Urinary bladder (tissue), 4 donors: Measurements from ENCODE around the gene GDA. TPM values are rescaled to one million over a fixed set of nuclear protein-coding genes. Genes with fewer than 3 reads are reported as not detected.
"Not testable (repeated sequence)": the region's sequence is repeated elsewhere in the genome, so short reads cannot be mapped to it uniquely, and the experiment has no call there.

Experiments used
- DNase-seq: peaks from one replicate; pipeline ENCODE4 v3.0.0-alpha.2; 2015; ENCODE audit errors: extremely low spot score
- H3K27ac ChIP-seq: one replicate; pipeline ENCODE4 v1.5.1; 2013; ENCODE audit warnings: low read depth, mild to moderate bottlenecking, moderate library complexity
- H3K36me3 ChIP-seq: one replicate; pipeline ENCODE4 v1.6.1; 2013; ENCODE audit warnings: mild to moderate bottlenecking, moderate library complexity; ENCODE audit not compliant: insufficient read depth
- H3K4me1 ChIP-seq: one replicate; pipeline ENCODE4 v1.6.1; 2013; ENCODE audit warnings: mild to moderate bottlenecking, moderate library complexity; ENCODE audit not compliant: insufficient read depth
- H3K4me3 ChIP-seq: one replicate; pipeline ENCODE4 v1.5.1; 2013; ENCODE audit warnings: low read depth, low read length
- WGBS: extraction: QIAGEN DNeasy Blood & Tissue Kit; methylation state at CpG from one replicate; pipeline ENCODE4 v1.1.7; 2013; 5-methylcytosine and 5-hydroxymethylcytosine counted together
- polyA plus RNA-seq: library from polyadenylated mRNA; stranded (reverse); fragments of 200-250 nt; gene quantifications from one replicate; pipeline ENCODE4 v1.2.3, GENCODE V29; 2013
- small RNA-seq: library from RNA; depleted of rRNA; stranded (forward); fragments of <200 nt; gene quantifications from one replicate; pipeline ENCODE3, GENCODE V24; 2014
- total RNA-seq: library from RNA; depleted of rRNA; stranded (reverse); fragments of >200 nt; gene quantifications from one replicate; pipeline ENCODE4 v1.2.3, GENCODE V29; 2014
- donor health status: healthy with polysubstance abuse.
- donor health status: healthy.

The GDA gene
- total and polyA plus RNA-seq, 2 donors: 2.1 to 5.4 TPM

GRCh38 chr9:72289401-72289800, 140.2 kb downstream of the GDA start:
- no peak for DNase-seq
- no peaks in the 10 kb centered on the region for H3K4me1 ChIP-seq
- H3K4me3 ChIP-seq: no peak overlapping the region
- WGBS: 85% methylated on average over 2 of the region's 2 CpGs
- H3K36me3 ChIP-seq: no peaks in the 10 kb centered on the region
- H3K27ac ChIP-seq: no peak overlapping the region

GRCh38 chr9:72290311-72290710, 141.1 kb downstream of the GDA start:
- WGBS: 95% methylated on average over 2 of the region's 2 CpGs
- no peak overlapping the region for H3K27ac ChIP-seq
- H3K4me3 ChIP-seq: no peak overlapping the region
- no peaks in the 10 kb centered on the region for H3K4me1 ChIP-seq
- DNase-seq: no peak
- no peaks in the 10 kb centered on the region for H3K36me3 ChIP-seq

- H3K4me1 ChIP-seq, DNase-seq, H3K27ac ChIP-seq, H3K4me3 ChIP-seq, H3K36me3 ChIP-seq: not testable (repeated sequence)
- WGBS: 80% methylated on average over 5 of the region's 5 CpGs
Measured at GRCh38 chr9:72291576-72291975, 142.3 kb downstream of the GDA start.

GRCh38 chr9:72292256-72292682, 143.0 kb downstream of the GDA start:
- Histone ChIP-seq H3K36me3 (no peaks in the 10 kb centered on the region), H3K27ac (no peak overlapping the region), H3K4me3 (no peak overlapping the region), H3K4me1 (no peaks in the 10 kb centered on the region)
- WGBS: 6% methylated on average over 2 of the region's 2 CpGs
- no peak for DNase-seq

GRCh38 chr9:72292874-72293607, 143.8 kb downstream of the GDA start:
- Histone ChIP-seq H3K4me3 (no peak overlapping the region), H3K27ac (no peak overlapping the region), H3K4me1 (no peaks in the 10 kb centered on the region), H3K36me3 (no peaks in the 10 kb centered on the region)
- no peak for DNase-seq
- 55% methylated on average over 5 of the region's 5 CpGs for WGBS

- no peak overlapping the region for H3K4me3 ChIP-seq
- H3K27ac ChIP-seq: no peak overlapping the region
- 78% methylated on average over 7 of the region's 7 CpGs for WGBS
- no peaks in the 10 kb centered on the region for H3K4me1 ChIP-seq
- DNase-seq: no peak
- H3K36me3 ChIP-seq: no peaks in the 10 kb centered on the region
Measured at GRCh38 chr9:72294936-72295335, 145.7 kb downstream of the GDA start.

- Histone ChIP-seq H3K4me3 (no peak overlapping the region), H3K4me1 (no peaks in the 10 kb centered on the region), H3K27ac (no peak overlapping the region), H3K36me3 (no peaks in the 10 kb centered on the region)
- WGBS: 64% methylated on average over 3 of the region's 3 CpGs
- DNase-seq: no peak
Measured at GRCh38 chr9:72297516-72297915, 148.3 kb downstream of the GDA start.

- DNase-seq: no peak
- Histone ChIP-seq H3K4me1 (no peaks in the 10 kb centered on the region), H3K36me3 (no peaks in the 10 kb centered on the region), H3K27ac (no peak overlapping the region), H3K4me3 (no peak overlapping the region)
- WGBS: 91% methylated on average over 8 of the region's 8 CpGs
Measured at GRCh38 chr9:72299017-72299603, 149.9 kb downstream of the GDA start.

GRCh38 chr9:72300873-72301272, 151.6 kb downstream of the GDA start:
- WGBS: 95% methylated on average over 4 of the region's 4 CpGs
- Histone ChIP-seq H3K27ac (no peak overlapping the region), H3K36me3 (no peaks in the 10 kb centered on the region), H3K4me1 (peaks cover 1% of the 10 kb centered on the region), H3K4me3 (no peak overlapping the region)
- no peak for DNase-seq

Small RNA genes within 50 kb of the gene (small RNA-seq; reads per million reads assigned to genes)
- not detected for gene RNA5SP285

Other genes starting within 250 kb of the GDA start
- 46.6 TPM for gene ABHD17B, start 238.2 kb upstream of the GDA start, total RNA-seq
- 11.7 TPM for gene ABHD17B, start 238.2 kb upstream of the GDA start, polyA plus RNA-seq
- 29.8 TPM for gene C9orf85, start 237.8 kb upstream of the GDA start, total RNA-seq
- 11.1 TPM for gene C9orf85, start 237.8 kb upstream of the GDA start, polyA plus RNA-seq
- not detected for gene C9orf57, start 88.8 kb upstream of the GDA start, total RNA-seq
- gene C9orf57, start 88.8 kb upstream of the GDA start, polyA plus RNA-seq: not detected
- gene ZFAND5, start 215.8 kb downstream of the GDA start, total RNA-seq: 174 TPM
- 214 TPM for gene ZFAND5, start 215.8 kb downstream of the GDA start, polyA plus RNA-seq